HCT116 (cell line): Measurements from ENCODE around the gene MYCL. TPM values are rescaled to one million over a fixed set of nuclear protein-coding genes. Genes with fewer than 3 reads are reported as not detected.

Experiments
- ATAC-seq: fragments of 200-7000 bp; cut with Tn5 transposase; 2 replicates; pipeline ENCODE4 v1.9.1; 2020; ENCODE audit warnings: mild to moderate bottlenecking, moderate library complexity
- BruUV-seq: library from RNA; stranded (reverse); fragments of 400-500 nt; replicated peaks from 2 replicates; lab custom pipeline; 2021; lab: Mats Ljungman, UMichigan
- CTCF ChIA-PET: fragments of 300-600 bp; sonication (Branson Sonifier 250); formaldehyde crosslinking; loops from one replicate; lab custom pipeline; 2021; ENCODE audit warnings: antibody characterized with exemption; lab: Charles Lee
- POLR2A ChIA-PET: fragments of 300-600, 350-600 bp; sonication (Branson Sonifier 250); formaldehyde crosslinking; loops from one replicate; lab custom pipeline; 2021; ENCODE audit warnings: antibody characterized with exemption; lab: Charles Lee
- RAD21 ChIA-PET, 2 experiments: fragments of 300-600 bp; sonication (Branson Sonifier 250); formaldehyde crosslinking; loops; one replicate each; lab custom pipeline; 2023; ENCODE audit warnings: low total read pairs in 2 of 2; ENCODE audit not compliant: uncharacterized antibody in 2 of 2, unreplicated experiment in 2 of 2, low non-redundant PET in 1 of 2; lab: Charles Lee
- DNase-seq: peaks from one replicate; pipeline ENCODE4 v3.0.0-alpha.2; 2010; ENCODE audit warnings: low read depth, low spot score
- H2AFZ ChIP-seq: fragments of 200-600 bp; shearing (Covaris generic), sonication (generic); 2 replicates; pipeline ENCODE4 v1.6.1; 2017; ENCODE audit warnings: low read depth, mixed run types, mixed read lengths, antibody characterized with exemption, low read length; ENCODE audit not compliant: poor library complexity, severe bottlenecking
- H3K27ac ChIP-seq: 2 replicates; pipeline ENCODE4 v1.5.1; 2012; ENCODE audit warnings: low read depth, low read length
- H3K27me3 ChIP-seq: fragments of 200-600 bp; sonication (generic); 2 replicates; pipeline ENCODE4 v1.6.1; 2016; ENCODE audit warnings: mixed run types, low read length, mixed read lengths; ENCODE audit not compliant: insufficient read depth
- H3K36me3 ChIP-seq, 2 experiments: fragments of 200-500 bp in 1 of 2; fragments of 200-600 bp in 1 of 2; sonication (Bioruptor generic) in 1 of 2; sonication (generic) in 1 of 2; 2 replicates each; pipeline versions ENCODE4 v1.5.1 to v1.6.1; 2014 to 2016; ENCODE audit warnings: low read length in 2 of 2, inconsistent platforms in 1 of 2, mixed read lengths in 1 of 2, mixed run types in 1 of 2; ENCODE audit not compliant: insufficient read depth in 2 of 2, control insufficient read depth in 1 of 2
- H3K4me1 ChIP-seq, 2 experiments: fragments of 200-600 bp in 1 of 2; sonication (generic) in 1 of 2; 2 replicates each; pipeline versions ENCODE4 v1.5.1 to v1.6.1; 2012 to 2017; ENCODE audit warnings: low read length in 2 of 2, inconsistent platforms in 1 of 2, mild to moderate bottlenecking in 1 of 2, mixed read lengths in 1 of 2, mixed run types in 1 of 2, moderate library complexity in 1 of 2; ENCODE audit not compliant: insufficient read depth in 2 of 2, control insufficient read depth in 1 of 2
- H3K4me2 ChIP-seq: fragments of 200-600 bp; sonication (generic); 2 replicates; pipeline ENCODE4 v1.6.1; 2017; ENCODE audit warnings: mixed run types, low read length, mixed read lengths
- H3K4me3 ChIP-seq, 2 experiments: fragments of 200-600 bp in 1 of 2; sonication (generic) in 1 of 2; replicated peaks in 1 of 2; 2 replicates each; pipeline ENCODE4 v1.5.1; 2011 to 2016; ENCODE audit warnings: low read length in 2 of 2, control low read depth in 1 of 2, low read depth in 1 of 2, mild to moderate bottlenecking in 1 of 2, mixed read lengths in 1 of 2, mixed run types in 1 of 2
- H3K79me2 ChIP-seq: fragments of 200-600 bp; sonication (generic); 2 replicates; pipeline ENCODE4 v1.6.1; 2017; ENCODE audit warnings: mild to moderate bottlenecking, mixed run types, low read length, moderate library complexity, mixed read lengths; ENCODE audit not compliant: insufficient read depth
- H3K9ac ChIP-seq: fragments of 200-600 bp; sonication (generic); 2 replicates; pipeline ENCODE4 v1.6.1; 2016; ENCODE audit warnings: low read length, mixed read lengths
- H3K9me2 ChIP-seq: fragments of 200-600 bp; sonication (generic), shearing (Covaris generic); 2 replicates; pipeline ENCODE4 v1.6.1; 2017; ENCODE audit warnings: mixed run types, mild to moderate bottlenecking, moderate library complexity; ENCODE audit not compliant: insufficient read depth
- H3K9me3 ChIP-seq, 2 experiments: fragments of 200-500 bp in 1 of 2; fragments of 200-600 bp in 1 of 2; sonication (Bioruptor generic) in 1 of 2; sonication (generic) in 1 of 2; 2 replicates each; pipeline ENCODE4 v1.6.1; 2014 to 2017; ENCODE audit warnings: low read length in 2 of 2, mixed read lengths in 2 of 2, inconsistent platforms in 1 of 2, low read depth in 1 of 2, mild to moderate bottlenecking in 1 of 2, mixed run types in 1 of 2, moderate library complexity in 1 of 2; ENCODE audit not compliant: control insufficient read depth in 1 of 2, insufficient read depth in 1 of 2
- H4K20me1 ChIP-seq: fragments of 200-600 bp; sonication (generic), shearing (Covaris generic); 2 replicates; pipeline ENCODE4 v1.6.1; 2017; ENCODE audit warnings: mixed run types, mild to moderate bottlenecking, moderate library complexity; ENCODE audit not compliant: insufficient read depth
- CBX3 ChIP-seq: IDR thresholded peaks from 2 replicates; pipeline ENCODE4 v1.6.1; 2012; ENCODE audit warnings: low read depth
- ELF1 ChIP-seq: IDR thresholded peaks from 2 replicates; pipeline ENCODE4 v1.6.1; 2012; ENCODE audit warnings: low read depth, borderline replicate concordance
- EZH2phosphoT487 ChIP-seq: fragments of 200-600 bp; IDR thresholded peaks from 2 replicates; pipeline ENCODE4 v1.6.1; 2018; ENCODE audit warnings: antibody characterized with exemption, borderline replicate concordance
- FOSL1 ChIP-seq: IDR thresholded peaks from 2 replicates; pipeline ENCODE4 v1.6.1; 2012; ENCODE audit warnings: low read depth
- JUND ChIP-seq: IDR thresholded peaks from 2 replicates; pipeline ENCODE4 v1.6.1; 2012
- MAX ChIP-seq: IDR thresholded peaks from 2 replicates; pipeline ENCODE4 v1.6.1; 2012
- POLR2A ChIP-seq: IDR thresholded peaks from 2 replicates; pipeline ENCODE4 v1.7.0; 2011; ENCODE audit warnings: borderline replicate concordance; ENCODE audit not compliant: insufficient read depth, insufficient read length; ENCODE audit errors: extremely low read depth
- RAD21 ChIP-seq: IDR thresholded peaks from 2 replicates; pipeline ENCODE4 v1.6.1; 2012; ENCODE audit warnings: low read depth, mild to moderate bottlenecking
- REST ChIP-seq: IDR thresholded peaks from 2 replicates; pipeline ENCODE4 v1.6.1; 2012; ENCODE audit warnings: low read depth
- SIN3A ChIP-seq: IDR thresholded peaks from 2 replicates; pipeline ENCODE4 v1.6.1; 2012; ENCODE audit warnings: low read depth
- SRF ChIP-seq: IDR thresholded peaks from 2 replicates; pipeline ENCODE4 v1.6.1; 2012; ENCODE audit warnings: low read depth
- TCF7L2 ChIP-seq: IDR thresholded peaks from 2 replicates; pipeline ENCODE4 v1.7.0; 2011; ENCODE audit warnings: borderline replicate concordance, inconsistent platforms; ENCODE audit not compliant: insufficient read depth, insufficient read length; ENCODE audit errors: extremely low read depth
- YY1 ChIP-seq: IDR thresholded peaks from 2 replicates; pipeline ENCODE4 v1.6.1; 2011; ENCODE audit warnings: low read length, low read depth, moderate library complexity, mild to moderate bottlenecking; ENCODE audit not compliant: insufficient replicate concordance; ENCODE audit errors: extremely low read depth
- ZFX ChIP-seq: fragments of 450-650 bp; IDR thresholded peaks from 2 replicates; pipeline ENCODE4 v1.6.1; 2017
- intact Hi-C: fragments of 100-400 bp; cut with micrococcal nuclease; formaldehyde crosslinking; loops from 2 replicates; pipeline ENCODE4 v1.10.0; 2022
- total RNA-seq: library from RNA; stranded (reverse); gene quantifications from one replicate; pipeline ENCODE4 v1.2.1, GENCODE V29; 2021; ENCODE audit not compliant: unreplicated experiment

The MYCL gene
- total RNA-seq, 1 experiment from 2014 or later: 10.0 TPM

GRCh38 chr1:39898191-39898590 is 3.5 kb downstream of the MYCL start:
- intact Hi-C loops: no loop called here
- H3K4me3 ChIP-seq: no peak overlapping the region
- H4K20me1 ChIP-seq: no peaks in the 10 kb centered on the region
- no peak overlapping the region for H3K4me2 ChIP-seq
- H3K79me2 ChIP-seq: no peaks in the 10 kb centered on the region
- H3K27me3 ChIP-seq: no peaks in the 10 kb centered on the region
- ChIA-PET CTCF (no interaction called here), POLR2A (no interaction called here), RAD21 (no interaction called here)
- ATAC-seq (no peak), DNase-seq (no peak)
- no peak overlapping the region for H2AFZ ChIP-seq
- no peaks in the 10 kb centered on the region for H3K9me3 ChIP-seq
- BruUV-seq: no TSS peak
- H3K36me3 ChIP-seq: no peaks in the 10 kb centered on the region
- H3K4me1 ChIP-seq: peaks cover 20 to 38% of the 10 kb centered on the region in 2 experiments
- H3K27ac ChIP-seq: no peak overlapping the region
- no peaks in the 10 kb centered on the region for H3K9me2 ChIP-seq
- TF ChIP-seq JUND (no peak), ELF1 (no peak), TCF7L2 (no peak), YY1 (no peak), MAX (no peak), RAD21 (no peak), SIN3A (no peak), SRF (no peak), ZFX (no peak)
- H3K9ac ChIP-seq: no peak overlapping the region

GRCh38 chr1:39896909-39897685 is 4.6 kb downstream of the MYCL start:
- Histone ChIP-seq H2AFZ (no peak overlapping the region), H3K4me2 (no peak overlapping the region), H3K4me3 (no peak overlapping the region), H3K36me3 (no peaks in the 10 kb centered on the region), H3K27me3 (no peaks in the 10 kb centered on the region), H4K20me1 (no peaks in the 10 kb centered on the region), H3K27ac (no peak overlapping the region), H3K79me2 (no peaks in the 10 kb centered on the region), H3K9ac (no peak overlapping the region), H3K9me3 (no peaks in the 10 kb centered on the region), H3K9me2 (no peaks in the 10 kb centered on the region), H3K4me1 (peaks cover 24 to 40% of the 10 kb centered on the region in 2 experiments)
- ChIA-PET CTCF (no interaction called here), POLR2A (no interaction called here), RAD21 (no interaction called here)
- intact Hi-C loops: no loop called here
- DNase-seq (no peak), ATAC-seq (no peak)
- no TSS peak for BruUV-seq
- TF ChIP-seq FOSL1 (no peak), POLR2A (no peak), MAX (no peak), EZH2phosphoT487 (no peak), CBX3 (no peak), SRF (no peak), REST (no peak), TCF7L2 (no peak)
